Stimulated activated naive B cell treated with anti-CD40 and anti-IgM and Interleukin-4, amounts not matched to agents 10 μg/mL and 1 μg/mL and 100 μg/mL, for 72 hours (primary cell): Measurements from ENCODE around the gene PTS.

Experiments used
- ATAC-seq, 2 donors: fragments of 150-1000 bp; cut with Tn5 transposase; replicated peaks; 2 replicates each; pipeline ENCODE4 v1.10.0; 2021; ENCODE audit warnings: moderate library complexity in 1 of 2
- DNase-seq: peaks from one replicate; pipeline ENCODE4 v3.0.0; 2021
- H3K27ac Mint-ChIP-seq: one replicate; pipeline ENCODE4 v1.8.0; 2022; ENCODE audit warnings: mild to moderate bottlenecking, mixed read lengths
- H3K27me3 Mint-ChIP-seq, 2 donors: one replicate each; pipeline ENCODE4 v1.8.0; 2022; ENCODE audit warnings: mixed read lengths in 2 of 2
- H3K36me3 Mint-ChIP-seq, 2 donors: one replicate each; pipeline ENCODE4 v1.8.0; 2022; ENCODE audit warnings: mixed read lengths in 2 of 2, mild to moderate bottlenecking in 1 of 2
- H3K4me1 Mint-ChIP-seq, 2 donors: one replicate each; pipeline ENCODE4 v1.8.0; 2022; ENCODE audit warnings: mixed read lengths in 2 of 2, mild to moderate bottlenecking in 1 of 2
- H3K4me3 Mint-ChIP-seq, 2 donors: one replicate each; pipeline ENCODE4 v1.8.0; 2022; ENCODE audit warnings: mild to moderate bottlenecking in 2 of 2, mixed read lengths in 2 of 2, moderate library complexity in 1 of 2
- H3K9me3 Mint-ChIP-seq, 2 donors: one replicate each; pipeline ENCODE4 v1.8.0; 2022; ENCODE audit warnings: mixed read lengths in 2 of 2, mild to moderate bottlenecking in 1 of 2

PTS gene

DNA sequence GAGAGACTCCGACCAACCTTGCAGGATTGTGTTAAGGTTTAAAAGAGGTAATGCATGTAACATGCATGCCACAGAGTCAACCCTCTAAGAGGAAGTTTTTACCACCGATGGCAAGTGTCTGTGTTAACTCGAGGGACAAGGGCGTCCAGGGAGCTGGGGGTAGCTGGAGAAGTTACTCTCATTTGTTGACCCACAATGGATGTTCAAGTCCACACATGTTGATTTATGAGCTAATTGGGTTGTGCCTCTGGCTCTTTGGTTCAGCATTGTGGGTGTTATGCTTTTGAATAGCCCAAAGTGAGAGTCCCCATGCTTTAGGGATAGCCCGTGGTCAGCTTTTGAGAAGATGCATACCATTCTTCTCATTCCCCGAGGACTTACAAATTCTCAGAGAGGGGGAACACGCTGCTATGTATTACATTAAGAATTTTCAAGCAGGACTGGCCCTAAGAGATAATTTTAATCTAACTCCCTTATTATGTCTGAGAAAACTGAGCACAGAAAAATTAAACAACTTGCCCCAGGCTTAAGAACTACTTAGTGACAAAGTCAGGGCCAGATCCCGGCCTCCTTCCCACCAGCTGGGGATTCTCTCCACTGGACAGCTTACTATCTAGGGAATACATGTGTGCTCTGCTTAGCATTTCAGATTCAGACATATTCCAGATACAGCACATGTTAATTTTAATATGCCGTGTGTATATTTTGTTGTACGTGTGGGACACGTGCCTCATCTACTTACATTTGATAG is 39.6 kb downstream of the PTS start:
- DNase-seq = no peak
- peaks cover 4 to 12% of the 10 kb centered on the region in 2 donors for H3K4me1 Mint-ChIP-seq
- H3K27ac Mint-ChIP-seq = no peak overlapping the region
- no peaks in the 10 kb centered on the region for H3K9me3 Mint-ChIP-seq
- ATAC-seq = no peak
- H3K4me3 Mint-ChIP-seq = no peak overlapping the region
- H3K36me3 Mint-ChIP-seq = no peaks in the 10 kb centered on the region
- no peaks in the 10 kb centered on the region for H3K27me3 Mint-ChIP-seq

DNA sequence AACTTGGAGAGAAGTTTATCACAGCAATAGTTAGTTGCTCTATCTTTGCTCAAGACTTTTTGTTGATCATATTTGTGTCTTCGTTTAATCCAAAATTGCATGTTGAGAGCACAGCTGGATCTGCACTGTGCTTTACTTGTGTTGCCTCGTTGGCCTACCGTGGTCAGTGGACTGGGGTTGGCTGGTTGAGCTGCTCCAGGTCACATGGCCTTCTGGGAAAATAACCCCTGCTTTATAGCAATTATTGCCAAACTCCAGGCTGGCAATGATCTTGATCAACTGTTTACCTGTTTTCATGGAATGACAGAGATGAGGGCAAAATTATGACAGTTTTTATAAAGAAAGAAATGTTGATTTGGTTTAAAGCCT is 40.2 kb downstream of the PTS start:
- ATAC-seq (no peak), DNase-seq (no peak)
- Mint-ChIP-seq H3K4me1 (peaks cover 8 to 18% of the 10 kb centered on the region in 2 donors), H3K4me3 (no peak overlapping the region), H3K9me3 (no peaks in the 10 kb centered on the region), H3K27me3 (no peaks in the 10 kb centered on the region), H3K36me3 (no peaks in the 10 kb centered on the region), H3K27ac (no peak overlapping the region)

DNA sequence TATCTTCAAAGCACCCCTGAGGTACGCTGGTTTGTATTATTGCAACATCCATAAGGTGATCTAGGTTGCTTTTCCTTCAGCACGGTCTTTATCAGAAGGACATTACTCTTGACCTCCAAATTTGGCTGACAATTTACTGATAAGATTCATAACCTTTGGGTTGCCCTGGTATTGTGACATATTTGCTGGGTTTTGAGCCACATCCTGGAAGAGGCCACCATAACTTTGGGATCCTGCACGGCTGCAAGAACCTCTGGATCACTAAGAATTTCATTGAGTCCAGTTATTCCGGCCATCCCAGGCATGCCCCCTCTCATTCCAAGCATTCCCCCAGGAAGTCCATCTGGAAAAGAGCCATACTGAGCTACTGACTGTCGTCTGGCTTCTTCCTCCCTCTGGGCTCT is 41.0 kb downstream of the PTS start:
- no peak overlapping the region for H3K4me3 Mint-ChIP-seq
- no peaks in the 10 kb centered on the region for H3K27me3 Mint-ChIP-seq
- no peak for DNase-seq
- peaks cover 15 to 26% of the 10 kb centered on the region in 2 donors for H3K4me1 Mint-ChIP-seq
- no peaks in the 10 kb centered on the region for H3K36me3 Mint-ChIP-seq
- no peaks in the 10 kb centered on the region for H3K9me3 Mint-ChIP-seq
- ATAC-seq = no peak
- no peak overlapping the region for H3K27ac Mint-ChIP-seq

DNA sequence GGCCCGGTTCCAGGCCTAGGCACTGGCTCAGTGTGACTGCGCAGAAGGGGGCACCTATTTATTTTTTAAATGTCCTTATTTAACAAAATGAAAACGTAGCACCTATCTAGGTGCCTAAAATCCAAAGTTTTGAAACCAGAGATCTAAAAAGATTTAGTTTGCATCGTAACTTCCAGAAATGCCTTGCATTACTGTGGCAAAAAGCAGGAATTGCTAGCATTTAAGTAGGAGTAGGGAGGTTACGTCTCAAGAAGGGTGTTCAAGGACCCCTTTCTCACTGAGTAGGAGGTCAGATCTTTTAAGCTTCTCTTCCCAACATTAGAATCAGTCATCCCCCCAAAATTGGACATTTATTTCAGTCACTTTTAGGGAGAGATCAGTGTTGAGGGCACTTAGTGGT is 42.2 kb downstream of the PTS start:
- Mint-ChIP-seq H3K4me3 (no peak overlapping the region), H3K9me3 (no peaks in the 10 kb centered on the region), H3K36me3 (no peaks in the 10 kb centered on the region), H3K4me1 (peaks cover 20 to 29% of the 10 kb centered on the region in 2 donors), H3K27me3 (no peaks in the 10 kb centered on the region), H3K27ac (no peak overlapping the region)
- no peak for DNase-seq
- no peak for ATAC-seq

DNA sequence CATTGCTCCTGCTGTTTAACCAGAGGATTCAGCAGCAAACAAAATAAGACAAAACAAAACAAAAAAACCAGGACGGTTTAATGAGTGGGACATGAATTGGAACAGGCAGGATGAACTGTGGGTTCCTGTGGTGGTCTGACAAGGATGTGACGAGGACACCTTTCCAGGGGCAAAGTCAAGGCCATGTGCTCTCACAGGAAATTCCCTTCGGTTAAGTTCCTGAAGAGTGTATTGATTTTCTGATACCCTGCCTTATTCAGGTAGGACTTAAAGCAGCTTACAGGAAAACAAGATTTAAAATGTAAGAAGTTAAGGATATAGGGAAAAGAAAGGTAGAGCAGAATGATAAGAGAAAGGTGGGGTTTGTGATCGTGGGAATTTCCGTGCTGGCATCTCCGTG is 42.9 kb downstream of the PTS start:
- Mint-ChIP-seq H3K27me3 (no peaks in the 10 kb centered on the region), H3K4me1 (peaks cover 20 to 29% of the 10 kb centered on the region in 2 donors), H3K36me3 (no peaks in the 10 kb centered on the region), H3K27ac (no peak overlapping the region), H3K4me3 (no peak overlapping the region), H3K9me3 (no peaks in the 10 kb centered on the region)
- ATAC-seq (no peak), DNase-seq (no peak)

DNA sequence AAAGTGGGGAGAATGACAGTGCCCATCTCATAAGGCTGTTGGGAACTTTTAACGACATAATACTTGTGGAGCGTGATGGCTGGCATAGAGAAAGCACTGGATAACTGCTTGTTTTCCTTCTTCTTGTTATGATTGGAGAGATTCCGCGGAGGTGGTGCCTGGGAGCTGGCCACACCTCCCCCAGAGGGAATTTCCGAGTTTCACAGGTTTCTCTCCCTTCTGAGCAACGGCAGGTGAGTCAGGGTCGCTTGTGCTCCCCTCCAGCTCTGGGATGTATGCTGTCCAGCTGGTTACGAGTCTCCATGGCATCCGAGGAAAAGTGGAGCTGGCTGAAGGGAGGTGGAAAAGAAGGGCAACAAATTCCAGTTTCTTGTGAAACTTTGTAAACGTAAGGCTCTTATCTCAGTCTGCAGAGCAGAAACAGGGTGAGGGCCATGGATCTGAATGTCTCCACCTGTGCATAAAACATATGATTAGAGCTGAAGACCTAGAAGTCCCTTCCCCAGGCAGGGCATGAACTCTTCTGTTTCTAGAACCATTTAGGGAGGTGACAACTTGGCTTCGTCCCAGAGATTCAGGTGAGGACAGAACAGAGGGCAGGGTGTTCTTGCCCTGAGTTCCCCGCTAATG is 44.4 kb downstream of the PTS start:
- no peaks in the 10 kb centered on the region for H3K27me3 Mint-ChIP-seq
- no peak overlapping the region for H3K27ac Mint-ChIP-seq
- no peak for DNase-seq
- H3K36me3 Mint-ChIP-seq = no peaks in the 10 kb centered on the region
- ATAC-seq = no peak
- no peaks in the 10 kb centered on the region for H3K9me3 Mint-ChIP-seq
- peaks cover 20 to 29% of the 10 kb centered on the region in 2 donors for H3K4me1 Mint-ChIP-seq
- no peak overlapping the region for H3K4me3 Mint-ChIP-seq

DNA sequence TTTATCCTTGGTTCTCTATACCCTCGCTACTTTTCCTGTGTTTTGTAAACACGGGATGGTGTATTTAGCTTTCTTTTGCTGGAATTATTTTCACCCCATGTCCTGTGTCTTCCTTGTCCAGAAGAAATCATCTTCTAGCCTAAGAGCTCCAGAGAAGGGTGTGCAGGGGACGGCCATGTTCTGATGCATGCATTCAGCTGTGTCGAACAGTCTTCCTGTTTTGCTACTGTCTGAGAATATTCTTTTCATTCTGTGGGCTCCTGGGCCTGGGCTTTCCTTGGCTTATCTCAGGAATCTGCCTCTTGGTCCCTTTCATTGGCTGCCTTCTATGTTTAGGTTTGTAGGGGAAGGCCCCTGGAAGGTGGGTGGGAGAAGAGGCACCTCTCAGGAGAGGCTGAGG is 45.0 kb downstream of the PTS start:
- peak overlapping the region; percentile 5 to 39 for H3K4me3 Mint-ChIP-seq
- peak overlapping the region; percentile 79 for H3K27ac Mint-ChIP-seq
- no peaks in the 10 kb centered on the region for H3K9me3 Mint-ChIP-seq
- ATAC-seq (peak; percentile 41 to 59), DNase-seq (no peak)
- H3K36me3 Mint-ChIP-seq = no peaks in the 10 kb centered on the region
- H3K4me1 Mint-ChIP-seq = peaks cover 20 to 29% of the 10 kb centered on the region in 2 donors
- H3K27me3 Mint-ChIP-seq = no peaks in the 10 kb centered on the region

DNA sequence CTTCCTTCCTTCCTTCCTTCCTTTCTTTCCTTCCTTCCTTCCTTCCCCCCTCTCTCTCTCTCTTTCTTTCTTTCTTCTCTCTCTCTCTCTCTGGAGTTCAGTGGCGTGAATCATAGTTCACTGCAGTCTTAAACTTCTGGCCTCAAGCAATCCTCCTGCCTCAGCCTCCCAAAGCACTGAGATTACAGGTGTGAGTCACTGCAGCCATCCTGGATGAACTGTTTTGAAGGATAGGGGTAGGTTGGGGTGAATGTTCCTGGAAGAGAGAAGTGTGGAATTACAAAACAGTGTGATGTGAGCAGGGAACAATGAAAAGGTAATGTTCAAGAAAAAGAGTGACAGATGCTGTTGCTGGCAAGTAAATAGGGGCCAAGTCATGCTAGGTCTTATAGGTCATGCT is 46.8 kb downstream of the PTS start:
- ATAC-seq (no peak), DNase-seq (no peak)
- no peaks in the 10 kb centered on the region for H3K9me3 Mint-ChIP-seq
- no peak overlapping the region for H3K27ac Mint-ChIP-seq
- no peak overlapping the region for H3K4me3 Mint-ChIP-seq
- H3K4me1 Mint-ChIP-seq = peaks cover 20 to 29% of the 10 kb centered on the region in 2 donors
- no peaks in the 10 kb centered on the region for H3K36me3 Mint-ChIP-seq
- no peaks in the 10 kb centered on the region for H3K27me3 Mint-ChIP-seq

DNA sequence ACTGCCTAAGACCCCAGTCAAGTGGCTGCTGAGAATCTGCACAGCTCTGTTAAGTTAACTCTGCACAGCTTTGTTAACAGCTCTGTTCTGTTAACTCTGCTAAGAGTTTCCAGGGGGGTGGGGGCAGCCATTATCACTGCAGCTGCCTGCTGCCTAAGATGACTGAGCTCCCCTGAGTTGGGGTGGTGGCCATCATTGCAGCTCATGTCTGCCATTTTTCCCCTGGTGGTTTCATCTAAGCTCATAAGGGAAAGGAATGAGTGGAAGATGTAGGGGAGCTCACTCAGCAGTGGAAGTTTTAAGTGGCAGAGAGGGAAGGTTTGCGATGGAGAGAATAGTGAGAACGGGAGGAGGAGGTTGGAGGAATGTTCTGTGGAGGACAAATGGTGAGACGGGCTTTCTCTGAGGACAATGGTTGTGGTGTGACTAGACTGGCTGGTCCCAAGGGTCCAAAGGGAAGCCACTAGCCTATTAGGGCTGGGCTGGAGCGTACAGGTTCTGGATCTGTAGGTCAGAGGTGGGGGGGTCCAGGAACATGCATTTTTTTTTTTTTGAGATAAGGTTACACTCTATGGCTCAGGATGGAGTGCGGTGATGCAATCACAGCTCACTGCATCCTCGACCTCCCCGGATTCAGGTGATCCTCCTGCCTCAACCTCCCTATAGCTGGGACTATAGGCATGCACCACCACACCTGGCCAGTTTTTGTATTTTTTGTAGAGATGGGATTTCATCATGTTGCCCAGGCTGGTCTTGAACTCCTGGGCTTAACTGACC is 48.0 kb downstream of the PTS start:
- no peaks in the 10 kb centered on the region for H3K36me3 Mint-ChIP-seq
- H3K27me3 Mint-ChIP-seq = no peaks in the 10 kb centered on the region
- H3K27ac Mint-ChIP-seq = no peak overlapping the region
- peaks cover 20 to 24% of the 10 kb centered on the region in 2 donors for H3K4me1 Mint-ChIP-seq
- ATAC-seq (no peak), DNase-seq (no peak)
- H3K9me3 Mint-ChIP-seq = no peaks in the 10 kb centered on the region
- no peak overlapping the region for H3K4me3 Mint-ChIP-seq

DNA sequence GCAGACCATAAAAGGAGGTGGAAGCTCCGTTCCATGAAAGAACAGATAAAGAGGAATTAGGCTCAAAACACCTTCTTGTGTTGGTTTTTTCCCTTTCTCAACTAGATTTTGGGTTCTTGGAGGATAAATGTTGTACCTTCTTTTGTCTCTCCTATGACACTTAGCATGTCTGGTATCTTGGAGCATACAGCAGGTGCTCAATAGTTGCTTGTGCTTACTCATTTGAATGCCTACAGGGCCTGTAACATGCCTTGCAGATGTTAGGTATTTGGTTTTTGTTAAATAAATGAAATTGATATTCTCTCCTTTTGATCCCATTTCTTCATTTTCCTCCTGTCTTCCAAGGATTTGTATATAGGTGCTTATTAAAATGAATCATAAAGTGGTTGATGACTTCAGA is 50.8 kb downstream of the PTS start:
- H3K4me1 Mint-ChIP-seq = peaks cover 17 to 19% of the 10 kb centered on the region in 2 donors
- H3K4me3 Mint-ChIP-seq = no peak overlapping the region
- H3K36me3 Mint-ChIP-seq = no peaks in the 10 kb centered on the region
- DNase-seq (no peak), ATAC-seq (no peak)
- H3K27me3 Mint-ChIP-seq = no peaks in the 10 kb centered on the region
- no peak overlapping the region for H3K27ac Mint-ChIP-seq
- no peaks in the 10 kb centered on the region for H3K9me3 Mint-ChIP-seq

DNA sequence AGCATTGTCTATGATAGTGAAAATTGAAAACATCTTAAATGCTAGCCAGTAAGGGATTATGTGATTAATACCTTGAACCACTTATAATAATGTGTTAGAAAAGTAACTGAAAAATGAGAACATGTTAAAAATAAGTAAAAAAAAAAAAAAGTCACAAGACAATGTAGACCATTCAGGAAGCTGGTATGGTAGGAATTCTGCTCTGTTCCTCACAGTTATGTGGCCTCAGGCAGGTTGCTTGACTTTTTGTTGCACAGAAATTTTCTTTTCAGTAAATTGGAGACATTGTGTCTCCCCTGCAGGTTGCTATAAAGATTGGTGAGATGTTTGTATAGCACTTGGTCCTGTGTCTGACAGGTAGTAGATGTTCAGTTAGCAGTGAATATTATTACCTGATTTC is 51.7 kb downstream of the PTS start:
- Mint-ChIP-seq H3K27me3 (no peaks in the 10 kb centered on the region), H3K4me1 (peaks cover 14 to 15% of the 10 kb centered on the region in 2 donors), H3K36me3 (no peaks in the 10 kb centered on the region), H3K27ac (no peak overlapping the region), H3K9me3 (no peaks in the 10 kb centered on the region), H3K4me3 (no peak overlapping the region)
- ATAC-seq = no peak
- DNase-seq = no peak

DNA sequence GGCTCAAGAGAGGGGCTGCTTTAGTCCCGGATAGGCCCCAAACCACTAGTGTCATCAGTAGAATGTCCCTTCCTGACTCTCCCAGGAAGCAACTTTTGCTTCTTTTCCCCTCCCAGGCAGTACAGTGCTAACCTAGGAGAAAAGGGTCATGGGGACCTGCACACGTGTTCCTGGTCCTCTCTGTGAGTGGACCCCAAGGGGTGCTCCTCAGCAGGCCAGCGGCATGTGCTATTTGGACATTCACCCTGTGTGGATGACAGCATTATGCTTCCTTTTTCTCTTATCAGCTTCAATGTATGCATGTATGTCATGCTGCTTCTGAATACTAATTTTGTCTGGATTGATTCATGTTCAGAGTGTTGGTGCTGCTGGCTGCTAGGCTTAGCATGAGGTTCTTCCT is 52.6 kb downstream of the PTS start:
- no peak for DNase-seq
- H3K36me3 Mint-ChIP-seq = no peaks in the 10 kb centered on the region
- no peak for ATAC-seq
- no peaks in the 10 kb centered on the region for H3K9me3 Mint-ChIP-seq
- H3K27ac Mint-ChIP-seq = no peak overlapping the region
- H3K27me3 Mint-ChIP-seq = no peaks in the 10 kb centered on the region
- H3K4me3 Mint-ChIP-seq = no peak overlapping the region
- peaks cover 11 to 15% of the 10 kb centered on the region in 2 donors for H3K4me1 Mint-ChIP-seq

DNA sequence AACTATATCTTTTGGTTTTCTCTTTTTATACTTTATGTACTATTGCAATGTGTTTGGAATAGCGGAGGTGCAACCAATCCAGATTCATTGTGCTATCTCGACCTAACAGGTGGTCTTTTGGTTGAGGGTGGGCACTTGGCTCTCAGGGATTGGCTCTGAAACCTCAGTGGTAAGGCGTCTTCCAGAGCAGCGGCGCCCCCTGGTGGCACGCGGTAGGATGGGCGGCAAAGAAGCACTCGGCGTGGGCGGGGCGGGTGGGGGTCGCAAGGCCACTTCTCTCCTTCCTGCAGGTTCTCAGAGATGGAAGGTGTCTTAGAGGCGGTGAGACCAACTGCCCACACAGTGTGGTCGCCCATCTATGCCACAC is 53.7 kb downstream of the PTS start:
- Mint-ChIP-seq H3K9me3 (no peaks in the 10 kb centered on the region), H3K4me1 (peaks cover 11 to 15% of the 10 kb centered on the region in 2 donors), H3K27me3 (no peaks in the 10 kb centered on the region), H3K27ac (peak overlapping the region; percentile 87), H3K4me3 (peak overlapping the region; percentile 92 to 94), H3K36me3 (no peaks in the 10 kb centered on the region)
- DNase-seq (peak; percentile 61), ATAC-seq (peak; percentile 66 to 68)

DNA sequence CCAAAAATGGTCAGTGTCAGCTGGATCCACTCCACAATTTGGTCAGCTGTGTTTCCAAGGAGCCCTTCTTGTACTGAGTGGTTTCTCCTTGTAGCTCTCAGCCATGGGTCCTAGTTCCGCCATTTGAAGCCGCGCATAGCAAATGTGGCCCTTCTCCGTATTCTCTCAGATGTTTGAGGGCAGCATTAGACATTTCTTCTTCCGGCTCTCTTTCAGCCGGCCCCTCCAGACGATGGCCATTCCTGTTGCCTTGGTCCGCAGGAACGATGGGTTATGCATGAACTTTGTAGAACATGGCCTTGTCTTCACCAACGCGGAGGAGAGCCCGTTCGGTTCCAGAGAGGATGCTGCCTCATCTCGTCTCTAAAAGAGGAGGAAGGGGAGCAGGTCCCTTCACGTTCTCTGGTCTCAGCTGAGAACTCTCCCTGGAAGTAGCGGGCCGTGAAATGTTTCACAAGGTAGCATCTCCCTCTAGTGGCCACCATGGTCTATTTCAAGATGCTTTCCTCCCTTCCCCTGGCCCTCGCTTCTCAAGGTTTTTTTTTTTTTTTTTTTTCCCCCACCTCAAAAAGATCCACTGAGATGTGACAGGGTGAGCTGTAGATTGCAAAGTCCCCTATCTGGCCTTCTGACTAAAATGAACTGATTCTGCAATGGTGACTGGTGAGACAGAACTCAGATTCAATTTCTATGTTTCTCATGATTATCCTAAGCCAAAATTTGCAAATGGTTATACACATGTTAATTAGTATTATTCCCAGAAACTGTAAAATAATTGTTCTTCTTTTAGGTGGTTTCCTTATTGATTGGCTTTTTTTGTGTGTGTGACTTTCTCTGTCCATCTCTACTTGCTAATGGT is 54.3 kb downstream of the PTS start:
- peak overlapping the region; percentile 92 to 94 for H3K4me3 Mint-ChIP-seq
- no peaks in the 10 kb centered on the region for H3K9me3 Mint-ChIP-seq
- peak; percentile 64 for DNase-seq
- H3K4me1 Mint-ChIP-seq = peaks cover 11 to 15% of the 10 kb centered on the region in 2 donors
- ATAC-seq = peak; percentile 90 to 93
- no peaks in the 10 kb centered on the region for H3K36me3 Mint-ChIP-seq
- H3K27ac Mint-ChIP-seq = peak overlapping the region; percentile 88
- H3K27me3 Mint-ChIP-seq = peaks cover 0 to under 1% of the 10 kb centered on the region in 2 donors
